Measurements from ENCODE around the gene SIX4. TPM values are rescaled to one million over a fixed set of nuclear protein-coding genes. Genes with fewer than 3 reads are reported as not detected.

Gene SIX4
- total RNA-seq, 1 experiment from 2014 or later, result 4.3 TPM

DNA sequence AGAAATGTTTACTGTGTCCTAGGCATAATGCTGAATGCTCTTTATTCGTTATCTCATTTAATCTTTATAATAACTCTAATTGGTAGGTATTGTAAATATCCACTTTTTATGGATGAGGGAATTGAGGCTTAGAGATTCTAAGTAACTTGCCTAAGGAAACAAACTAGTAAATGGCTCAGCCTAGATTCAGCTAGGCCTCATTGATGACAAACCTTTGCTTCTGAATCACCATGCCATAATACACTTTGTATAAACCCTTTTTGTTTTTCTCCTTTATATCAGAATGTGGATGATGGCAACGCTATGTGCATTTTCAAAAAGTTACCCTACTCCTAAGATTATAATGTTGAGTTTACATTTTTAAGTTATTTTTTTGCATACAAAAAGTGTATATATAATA is 44.5 kb upstream of the SIX4 start:
- no peaks in the 10 kb centered on the region for H3K27me3 ChIP-seq (replicated peaks; ENCODE audit: control insufficient read depth, insufficient read depth, low read length)
- no peaks in the 10 kb centered on the region for H3K9me3 Mint-ChIP-seq (ENCODE audit: unreplicated experiment)
- TF ChIP-seq, protein P1, sequence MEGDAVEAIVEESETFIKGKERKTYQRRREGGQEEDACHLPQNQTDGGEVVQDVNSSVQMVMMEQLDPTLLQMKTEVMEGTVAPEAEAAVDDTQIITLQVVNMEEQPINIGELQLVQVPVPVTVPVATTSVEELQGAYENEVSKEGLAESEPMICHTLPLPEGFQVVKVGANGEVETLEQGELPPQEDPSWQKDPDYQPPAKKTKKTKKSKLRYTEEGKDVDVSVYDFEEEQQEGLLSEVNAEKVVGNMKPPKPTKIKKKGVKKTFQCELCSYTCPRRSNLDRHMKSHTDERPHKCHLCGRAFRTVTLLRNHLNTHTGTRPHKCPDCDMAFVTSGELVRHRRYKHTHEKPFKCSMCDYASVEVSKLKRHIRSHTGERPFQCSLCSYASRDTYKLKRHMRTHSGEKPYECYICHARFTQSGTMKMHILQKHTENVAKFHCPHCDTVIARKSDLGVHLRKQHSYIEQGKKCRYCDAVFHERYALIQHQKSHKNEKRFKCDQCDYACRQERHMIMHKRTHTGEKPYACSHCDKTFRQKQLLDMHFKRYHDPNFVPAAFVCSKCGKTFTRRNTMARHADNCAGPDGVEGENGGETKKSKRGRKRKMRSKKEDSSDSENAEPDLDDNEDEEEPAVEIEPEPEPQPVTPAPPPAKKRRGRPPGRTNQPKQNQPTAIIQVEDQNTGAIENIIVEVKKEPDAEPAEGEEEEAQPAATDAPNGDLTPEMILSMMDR (IDR thresholded peaks at IDR 0.05; ENCODE audit: insufficient read depth in 1 of 2, low read depth in 1 of 2, low read length in 1 of 2, severe bottlenecking in 1 of 2, unreplicated experiment in 1 of 2), result no peak
- ChIA-PET POLR2A (no interaction called here), CTCF (no interaction called here)
- DNase-seq, result no peak
- H3K4me3 Mint-ChIP-seq (ENCODE audit: unreplicated experiment), result no peak overlapping the region
- no TSS peak for BruUV-seq (replicated peaks)
- no peaks in the 10 kb centered on the region for H3K36me3 Mint-ChIP-seq (ENCODE audit: insufficient read depth, unreplicated experiment)
- no peaks in the 10 kb centered on the region for H3K27me3 Mint-ChIP-seq (ENCODE audit: insufficient read depth, unreplicated experiment)
- H3K4me1 Mint-ChIP-seq (ENCODE audit: low read depth, unreplicated experiment), result no peaks in the 10 kb centered on the region
- H3K36me3 ChIP-seq (ENCODE audit: control insufficient read depth, insufficient read depth, low read length), result no peaks in the 10 kb centered on the region
- no peak overlapping the region for H3K4me3 ChIP-seq (ENCODE audit: low read depth, low read length)
- H3K9me3 ChIP-seq, result no peaks in the 10 kb centered on the region
- intact Hi-C loops (cut with micrococcal nuclease; ENCODE audit: unreplicated experiment), result no loop called here
- H3K4me1 ChIP-seq, result no peaks in the 10 kb centered on the region
- H3K27ac Mint-ChIP-seq (ENCODE audit: unreplicated experiment), result no peak overlapping the region

DNA sequence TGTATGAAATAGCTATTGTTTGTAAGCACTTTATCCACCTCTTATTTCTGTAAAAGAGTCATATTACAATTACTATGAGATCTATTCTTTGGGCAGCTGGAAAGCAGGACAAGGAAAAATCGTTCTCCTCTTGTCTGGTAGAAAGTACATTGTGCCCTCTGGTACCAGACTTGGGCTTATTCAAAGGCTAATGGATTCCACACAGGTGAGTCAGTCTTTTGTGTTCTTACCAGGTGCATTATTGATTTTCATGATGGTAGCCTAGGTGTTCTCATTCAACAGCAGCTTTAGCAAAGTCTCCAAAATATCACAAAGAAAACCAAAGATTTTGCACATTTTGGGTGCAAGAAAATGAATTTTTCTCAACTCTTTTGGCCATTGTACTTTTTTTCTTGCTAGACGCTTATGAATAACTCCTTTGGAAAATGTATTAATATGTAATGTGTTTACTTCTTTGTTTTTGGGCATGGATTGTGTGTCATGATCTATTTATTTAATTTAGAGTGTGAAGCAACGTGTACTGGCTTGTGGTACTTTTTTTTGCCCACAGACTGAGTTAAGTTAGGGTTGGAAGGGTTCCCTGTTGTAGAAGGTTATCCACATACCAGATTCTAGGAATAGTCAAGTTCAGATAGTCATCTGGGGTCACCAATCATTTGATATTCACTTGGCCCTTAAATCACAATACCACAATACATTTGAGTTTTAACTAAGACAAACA is 36.7 kb upstream of the SIX4 start:
- intact Hi-C loops (cut with micrococcal nuclease; ENCODE audit: unreplicated experiment), result no loop called here
- TF ChIP-seq, protein P1 (IDR thresholded peaks at IDR 0.05; ENCODE audit: insufficient read depth in 1 of 2, low read depth in 1 of 2, low read length in 1 of 2, severe bottlenecking in 1 of 2, unreplicated experiment in 1 of 2), result no peak

DNA sequence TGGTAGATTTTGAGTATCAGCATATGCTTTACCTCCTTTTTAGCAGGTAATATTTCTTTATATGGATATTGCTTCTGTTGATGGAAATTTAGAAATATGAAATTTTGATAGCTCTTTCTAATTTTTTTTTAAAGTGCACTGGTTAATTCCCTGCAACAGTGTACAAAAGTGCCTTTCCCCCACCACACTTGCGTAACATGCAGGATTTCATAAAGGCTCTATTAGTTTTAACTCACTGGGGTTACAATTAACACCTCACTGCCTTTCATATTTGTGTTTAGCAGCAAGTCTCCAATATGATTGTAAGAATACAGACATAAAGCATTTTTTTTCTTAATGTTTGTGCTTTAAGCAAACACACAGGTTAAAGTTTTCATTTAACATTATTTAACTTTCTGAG is 36.1 kb upstream of the SIX4 start:
- DNase-seq, result no peak
- BruUV-seq (replicated peaks), result no TSS peak
- CTCF ChIA-PET, result no interaction called here

More for the DNA sequence above, 36.7 kb upstream of the SIX4 start:
- Histone ChIP-seq H3K4me1 (no peaks in the 10 kb centered on the region), H3K4me3 (ENCODE audit: low read depth, low read length) (no peak overlapping the region), H3K27me3 (replicated peaks; ENCODE audit: control insufficient read depth, insufficient read depth, low read length) (no peaks in the 10 kb centered on the region), H3K9me3 (no peaks in the 10 kb centered on the region), H3K36me3 (ENCODE audit: control insufficient read depth, insufficient read depth, low read length) (no peaks in the 10 kb centered on the region)
- DNase-seq, result peak in 1 of 2 experiments; percentile 2
- ChIA-PET CTCF (no interaction called here), POLR2A (no interaction called here)
- H3K27me3 Mint-ChIP-seq (ENCODE audit: insufficient read depth, unreplicated experiment), result no peaks in the 10 kb centered on the region
- no peak overlapping the region for H3K27ac Mint-ChIP-seq (ENCODE audit: unreplicated experiment)
- no peaks in the 10 kb centered on the region for H3K36me3 Mint-ChIP-seq (ENCODE audit: insufficient read depth, unreplicated experiment)
- BruUV-seq (replicated peaks), result no TSS peak
- H3K4me3 Mint-ChIP-seq (ENCODE audit: unreplicated experiment), result no peak overlapping the region
- no peaks in the 10 kb centered on the region for H3K4me1 Mint-ChIP-seq (ENCODE audit: low read depth, unreplicated experiment)
- no peaks in the 10 kb centered on the region for H3K9me3 Mint-ChIP-seq (ENCODE audit: unreplicated experiment)

More for the DNA sequence above, 36.1 kb upstream of the SIX4 start:
- H3K4me1 Mint-ChIP-seq (ENCODE audit: low read depth, unreplicated experiment), result no peaks in the 10 kb centered on the region
- POLR2A ChIA-PET, result no interaction called here
- no peaks in the 10 kb centered on the region for H3K36me3 Mint-ChIP-seq (ENCODE audit: insufficient read depth, unreplicated experiment)
- no peaks in the 10 kb centered on the region for H3K27me3 ChIP-seq (replicated peaks; ENCODE audit: control insufficient read depth, insufficient read depth, low read length)
- H3K4me3 ChIP-seq (ENCODE audit: low read depth, low read length), result no peak overlapping the region
- H3K27ac Mint-ChIP-seq (ENCODE audit: unreplicated experiment), result no peak overlapping the region
- no peaks in the 10 kb centered on the region for H3K36me3 ChIP-seq (ENCODE audit: control insufficient read depth, insufficient read depth, low read length)
- H3K4me1 ChIP-seq, result no peaks in the 10 kb centered on the region
- H3K27me3 Mint-ChIP-seq (ENCODE audit: insufficient read depth, unreplicated experiment), result no peaks in the 10 kb centered on the region
- TF ChIP-seq, protein P1 (IDR thresholded peaks at IDR 0.05; ENCODE audit: insufficient read depth in 1 of 2, low read depth in 1 of 2, low read length in 1 of 2, severe bottlenecking in 1 of 2, unreplicated experiment in 1 of 2), result no peak
- intact Hi-C loops (cut with micrococcal nuclease; ENCODE audit: unreplicated experiment), result no loop called here
- H3K9me3 ChIP-seq, result no peaks in the 10 kb centered on the region
- H3K9me3 Mint-ChIP-seq (ENCODE audit: unreplicated experiment), result no peaks in the 10 kb centered on the region
- H3K4me3 Mint-ChIP-seq (ENCODE audit: unreplicated experiment), result no peak overlapping the region
